Suprapubic skin (tissue), 4 donors: Measurements from ENCODE around the gene UTP25. TPM values are rescaled to one million over a fixed set of nuclear protein-coding genes. Genes with fewer than 3 reads are reported as not detected.

Source experiments
- DNase-seq, 2 donors: peaks; one replicate each; pipeline ENCODE4 v3.0.0-alpha.2; 2019; ENCODE audit warnings: low spot score in 2 of 2
- H3K27ac ChIP-seq: fragments of 200-600 bp; sonication (generic); one replicate; pipeline ENCODE4 v1.5.1; 2019
- H3K27me3 ChIP-seq: fragments of 200-600 bp; sonication (generic); one replicate; pipeline ENCODE4 v1.5.1; 2019
- H3K36me3 ChIP-seq: fragments of 200-600 bp; sonication (generic); one replicate; pipeline ENCODE4 v1.5.1; 2019
- H3K4me1 ChIP-seq: fragments of 200-600 bp; sonication (generic); one replicate; pipeline ENCODE4 v1.5.1; 2019
- H3K4me3 ChIP-seq: fragments of 200-600 bp; sonication (generic); one replicate; pipeline ENCODE4 v1.5.1; 2019; ENCODE audit warnings: mild to moderate bottlenecking
- H3K9me3 ChIP-seq: fragments of 200-600 bp; sonication (generic); one replicate; pipeline ENCODE4 v1.5.1; 2019
- EP300 ChIP-seq: sonication (generic); formaldehyde crosslinking; IDR thresholded peaks from one replicate; pipeline ENCODE4 v1.6.1; 2017; ENCODE audit warnings: antibody characterized with exemption
- POLR2A ChIP-seq, 2 donors: fragments of 450-650 bp; IDR thresholded peaks; one replicate each; pipeline ENCODE4 v1.6.1; 2017; ENCODE audit warnings: antibody characterized with exemption in 2 of 2, mild to moderate bottlenecking in 2 of 2, moderate library complexity in 2 of 2
- POLR2AphosphoS5 ChIP-seq, 3 donors: sonication (generic); formaldehyde crosslinking; IDR thresholded peaks; one replicate each; pipeline ENCODE4 v1.6.1; 2017; ENCODE audit warnings: antibody characterized with exemption in 3 of 3
- WGBS: methylation state at CpG from one replicate; pipeline ENCODE4 v1.1.5; 2018; 5-methylcytosine and 5-hydroxymethylcytosine counted together
- total RNA-seq, 4 donors: library from RNA; depleted of rRNA; stranded (reverse); fragments of >200 nt; gene quantifications; one replicate each; pipeline ENCODE4 v1.1.0, GENCODE V29; 2016
- TF ChIP-seq, protein P1 (sequence below), 2 donors: fragments of 200-600 bp in 1 of 2; fragments of 450-650 bp in 1 of 2; sonication (generic) in 1 of 2; IDR thresholded peaks; one replicate each; pipeline ENCODE4 v1.5.1; 2016 to 2019; ENCODE audit warnings: antibody characterized with exemption in 2 of 2, mild to moderate bottlenecking in 1 of 2, moderate library complexity in 1 of 2

UTP25 gene
- total RNA-seq, 4 donors from 2014 or later, result 9.6 to 17.9 (median 11.6) TPM

DNA sequence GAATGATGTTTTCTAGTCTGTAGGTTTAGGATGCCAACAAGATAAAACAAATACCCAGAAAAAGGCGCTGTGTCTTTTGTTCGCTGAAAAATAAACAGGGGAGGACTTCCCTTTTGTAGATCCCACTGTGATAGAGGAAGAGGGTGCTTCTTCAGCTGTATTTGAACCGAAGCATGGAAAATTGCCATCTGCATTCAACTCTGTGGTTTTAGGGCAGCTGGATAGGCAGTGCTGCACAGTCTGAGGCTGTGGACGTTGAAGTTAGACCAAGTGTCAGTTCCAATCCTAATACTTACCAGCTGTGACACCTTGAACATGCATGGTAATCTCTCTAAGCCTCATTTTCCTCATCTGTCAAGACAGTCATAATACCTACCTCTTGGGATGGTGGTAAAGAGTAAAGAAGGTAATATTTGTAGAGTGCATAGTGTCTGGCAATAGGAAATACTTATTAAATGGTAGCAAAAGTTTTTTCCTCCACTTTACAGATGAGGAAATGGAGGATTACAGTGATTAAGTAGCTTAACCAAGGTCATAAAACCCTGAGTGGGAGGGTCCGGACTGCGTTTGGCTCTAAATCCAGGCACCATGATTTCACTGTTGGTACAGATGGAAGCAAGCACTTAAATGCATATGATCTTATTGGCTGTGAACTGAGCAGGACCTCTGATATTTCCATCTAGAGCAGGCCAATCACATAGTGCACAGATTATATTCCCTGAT lies 48.5 kb downstream of the UTP25 start:
- DNase-seq, result no peak
- Histone ChIP-seq H3K4me3 (no peak overlapping the region), H3K36me3 (no peaks in the 10 kb centered on the region), H3K9me3 (no peaks in the 10 kb centered on the region), H3K4me1 (no peaks in the 10 kb centered on the region), H3K27ac (no peak overlapping the region), H3K27me3 (peaks cover 9% of the 10 kb centered on the region)
- 70% methylated on average over 6 of the region's 6 CpGs for WGBS
- TF ChIP-seq POLR2AphosphoS5 (IDR thresholded peaks at IDR 0.05), result no peak
- no peak for TF ChIP-seq POLR2A (IDR thresholded peaks at IDR 0.05)
- no peak for TF ChIP-seq EP300
- TF ChIP-seq, protein P1, sequence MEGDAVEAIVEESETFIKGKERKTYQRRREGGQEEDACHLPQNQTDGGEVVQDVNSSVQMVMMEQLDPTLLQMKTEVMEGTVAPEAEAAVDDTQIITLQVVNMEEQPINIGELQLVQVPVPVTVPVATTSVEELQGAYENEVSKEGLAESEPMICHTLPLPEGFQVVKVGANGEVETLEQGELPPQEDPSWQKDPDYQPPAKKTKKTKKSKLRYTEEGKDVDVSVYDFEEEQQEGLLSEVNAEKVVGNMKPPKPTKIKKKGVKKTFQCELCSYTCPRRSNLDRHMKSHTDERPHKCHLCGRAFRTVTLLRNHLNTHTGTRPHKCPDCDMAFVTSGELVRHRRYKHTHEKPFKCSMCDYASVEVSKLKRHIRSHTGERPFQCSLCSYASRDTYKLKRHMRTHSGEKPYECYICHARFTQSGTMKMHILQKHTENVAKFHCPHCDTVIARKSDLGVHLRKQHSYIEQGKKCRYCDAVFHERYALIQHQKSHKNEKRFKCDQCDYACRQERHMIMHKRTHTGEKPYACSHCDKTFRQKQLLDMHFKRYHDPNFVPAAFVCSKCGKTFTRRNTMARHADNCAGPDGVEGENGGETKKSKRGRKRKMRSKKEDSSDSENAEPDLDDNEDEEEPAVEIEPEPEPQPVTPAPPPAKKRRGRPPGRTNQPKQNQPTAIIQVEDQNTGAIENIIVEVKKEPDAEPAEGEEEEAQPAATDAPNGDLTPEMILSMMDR (IDR thresholded peaks at IDR 0.05), result no peak

DNA sequence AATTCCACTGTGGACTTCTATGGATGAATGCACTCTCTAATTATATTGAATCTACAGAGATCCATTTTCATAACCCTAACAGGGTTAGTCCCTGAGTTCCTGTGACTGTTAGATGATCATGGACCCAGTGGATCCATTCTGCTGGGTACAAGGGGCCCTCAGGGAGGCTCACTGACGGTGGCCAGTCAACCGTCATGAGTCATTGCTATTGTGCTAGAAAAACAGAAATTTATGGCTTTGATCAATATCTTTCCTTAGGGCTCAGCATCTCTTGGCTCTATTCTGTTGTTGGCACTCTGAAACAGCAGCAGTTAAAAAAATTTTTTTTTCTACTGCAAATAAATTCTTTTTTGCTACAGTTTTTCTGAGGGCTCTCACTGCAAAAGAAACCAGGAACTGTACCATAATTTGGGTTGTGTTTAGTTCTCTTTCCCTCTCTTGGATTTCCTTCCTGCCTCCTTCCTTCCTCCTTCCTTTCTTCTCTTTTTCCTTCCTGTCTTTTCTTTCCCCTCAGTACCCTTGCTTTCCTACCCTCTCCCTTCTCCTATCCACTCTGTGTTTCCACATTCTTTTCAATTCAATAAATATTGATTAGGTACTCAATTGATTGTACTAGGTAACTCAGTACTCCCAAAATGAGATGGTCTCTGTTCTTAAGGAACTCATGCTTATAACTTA lies 49.5 kb downstream of the UTP25 start:
- Histone ChIP-seq H3K27me3 (peaks cover 10% of the 10 kb centered on the region), H3K4me3 (no peak overlapping the region), H3K36me3 (no peaks in the 10 kb centered on the region), H3K4me1 (no peaks in the 10 kb centered on the region), H3K27ac (no peak overlapping the region), H3K9me3 (no peaks in the 10 kb centered on the region)
- 27% methylated on average over 2 of the region's 2 CpGs for WGBS
- DNase-seq, result no peak
- TF ChIP-seq EP300, result no peak
- TF ChIP-seq, protein P1 (IDR thresholded peaks at IDR 0.05), result no peak

DNA sequence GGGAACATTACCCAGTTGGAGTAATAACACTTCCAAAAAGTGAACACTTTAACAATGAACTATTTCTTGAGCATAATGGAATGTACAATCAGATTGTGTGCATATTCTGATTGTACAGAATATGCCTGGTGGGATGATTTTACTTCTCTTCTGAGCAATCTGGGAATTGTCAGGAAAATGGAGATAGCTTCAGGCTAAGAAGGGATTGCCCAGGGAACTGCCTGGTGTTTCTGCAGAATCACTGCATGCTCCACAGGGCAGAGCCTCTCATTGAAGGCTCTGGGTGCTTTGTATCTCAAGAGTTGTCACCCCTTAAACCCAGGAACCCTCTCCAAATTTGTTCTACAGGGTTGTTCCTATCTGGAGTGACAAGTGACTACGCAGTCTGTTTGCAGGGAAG lies 51.2 kb downstream of the UTP25 start:
- 83% methylated on average over 1 of the region's 1 CpG for WGBS
- H3K27me3 ChIP-seq, result peaks cover 10% of the 10 kb centered on the region
- TF ChIP-seq POLR2A (IDR thresholded peaks at IDR 0.05) (no peak), EP300 (no peak), POLR2AphosphoS5 (IDR thresholded peaks at IDR 0.05) (no peak)
- TF ChIP-seq, protein P1 (IDR thresholded peaks at IDR 0.05), result no peak
- H3K27ac ChIP-seq, result no peak overlapping the region
- no peaks in the 10 kb centered on the region for H3K36me3 ChIP-seq
- H3K9me3 ChIP-seq, result no peaks in the 10 kb centered on the region
- no peaks in the 10 kb centered on the region for H3K4me1 ChIP-seq
- DNase-seq, result no peak
- no peak overlapping the region for H3K4me3 ChIP-seq

DNA sequence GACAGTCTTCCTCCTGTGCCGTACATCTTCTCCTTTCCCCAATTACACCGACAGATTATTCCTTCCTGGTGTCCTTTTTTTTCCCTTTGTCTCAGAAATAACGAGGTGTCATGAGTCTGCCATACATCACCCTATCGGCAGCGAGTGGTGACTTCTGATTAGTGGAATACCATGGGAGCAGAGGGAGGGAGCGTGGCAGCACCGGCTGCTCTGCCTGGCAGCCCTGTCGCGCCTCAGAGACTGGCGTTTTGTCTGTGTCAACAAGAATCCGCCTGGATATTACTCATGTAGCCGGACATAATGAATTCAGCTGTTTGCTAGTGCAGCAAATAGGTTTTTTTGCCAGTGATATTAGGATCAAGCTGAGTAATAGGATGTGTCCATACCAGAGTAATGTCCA lies 51.8 kb downstream of the UTP25 start:
- H3K4me3 ChIP-seq, result no peak overlapping the region
- TF ChIP-seq POLR2A (IDR thresholded peaks at IDR 0.05) (no peak), EP300 (no peak), POLR2AphosphoS5 (IDR thresholded peaks at IDR 0.05) (no peak)
- TF ChIP-seq, protein P1 (IDR thresholded peaks at IDR 0.05), result no peak
- H3K4me1 ChIP-seq, result no peaks in the 10 kb centered on the region
- no peaks in the 10 kb centered on the region for H3K36me3 ChIP-seq
- H3K9me3 ChIP-seq, result no peaks in the 10 kb centered on the region
- H3K27me3 ChIP-seq, result peaks cover 10% of the 10 kb centered on the region
- no peak for DNase-seq
- WGBS, result 79% methylated on average over 12 of the region's 12 CpGs
- H3K27ac ChIP-seq, result no peak overlapping the region

DNA sequence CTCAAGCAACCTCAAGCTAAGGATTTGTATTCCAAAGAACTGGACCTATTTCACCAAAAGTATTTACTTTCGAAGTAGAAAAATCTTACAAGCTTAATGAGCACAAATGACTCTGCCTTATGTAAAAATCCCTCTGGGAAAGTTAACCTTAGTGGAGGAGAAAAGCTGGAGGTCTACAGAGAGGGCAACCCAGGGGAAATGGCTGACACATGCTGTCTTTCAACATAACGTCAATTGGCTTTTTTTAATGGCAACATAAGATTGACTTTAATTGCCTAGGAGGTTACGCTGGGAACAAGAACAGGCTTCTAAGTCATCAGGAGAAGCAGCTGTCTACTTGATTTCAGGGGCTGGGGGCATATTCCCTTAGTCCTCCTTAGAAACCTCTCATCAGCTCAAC lies 52.3 kb downstream of the UTP25 start:
- H3K36me3 ChIP-seq, result no peaks in the 10 kb centered on the region
- WGBS, result 76% methylated on average over 3 of the region's 3 CpGs
- no peak overlapping the region for H3K4me3 ChIP-seq
- H3K27ac ChIP-seq, result no peak overlapping the region
- TF ChIP-seq EP300 (no peak), POLR2A (IDR thresholded peaks at IDR 0.05) (no peak), POLR2AphosphoS5 (IDR thresholded peaks at IDR 0.05) (no peak)
- TF ChIP-seq, protein P1 (IDR thresholded peaks at IDR 0.05), result no peak
- no peaks in the 10 kb centered on the region for H3K4me1 ChIP-seq
- no peak for DNase-seq
- H3K27me3 ChIP-seq, result peaks cover 10% of the 10 kb centered on the region
- H3K9me3 ChIP-seq, result no peaks in the 10 kb centered on the region
